ENCODE data around the gene RNU6-8. TPM values are rescaled to one million over a fixed set of nuclear protein-coding genes. Genes with fewer than 3 reads are reported as not detected.

The RNU6-8 gene
- total RNA-seq, 1 experiment from 2014 or later, result not detected

DNA sequence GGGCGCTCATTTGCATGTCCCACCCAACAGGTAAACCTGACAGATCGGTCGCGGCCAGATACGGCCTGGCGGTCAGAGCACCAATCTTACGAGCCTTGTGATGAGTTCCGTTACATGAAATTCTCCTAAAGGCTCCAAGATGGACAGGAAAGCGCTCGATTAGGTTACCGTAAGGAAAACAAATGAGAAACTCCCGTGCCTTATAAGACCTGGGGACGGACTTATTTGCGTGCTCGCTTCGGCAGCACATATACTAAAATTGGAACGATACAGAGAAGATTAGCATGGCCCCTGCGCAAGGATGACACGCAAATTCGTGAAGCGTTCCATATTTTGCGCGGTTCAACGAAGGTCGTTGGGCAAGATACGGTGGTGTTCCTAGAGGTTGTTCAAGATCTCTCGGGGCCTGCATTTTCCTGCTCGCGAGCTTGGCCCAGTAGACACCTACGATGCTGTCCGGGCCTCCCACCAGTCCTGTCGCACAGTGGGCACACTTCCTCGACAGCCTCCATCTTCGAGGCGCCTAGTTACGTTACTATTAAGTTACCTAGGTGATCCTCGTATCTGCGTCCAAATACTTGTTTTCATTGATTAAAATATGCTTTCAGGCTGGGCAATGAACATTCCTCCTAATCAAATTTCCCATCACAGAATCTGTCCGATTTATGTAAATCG lies 1.1 kb downstream of the RNU6-8 start, which contains the start of gene RNU6-7:
Gene RNU6-7, plus strand, starts transcription at position 230 of the 675 bp plus-strand sequence.
- intact Hi-C loops (cut with micrococcal nuclease), result loop anchor here (2.0 kb wide), 3 partner anchors 51 to 271 kb away; no protein-coding TSS in a partner anchor
- Histone ChIP-seq H3K27me3 (ENCODE audit: low read length) (no peaks in the 10 kb centered on the region), H3K9me3 (ENCODE audit: low read length) (no peaks in the 10 kb centered on the region), H3K4me3 (ENCODE audit: low read length) (peak within 1 kb of the TSS; percentile 87), H3K27ac (ENCODE audit: low read length) (peak within 1 kb of the TSS; percentile 31), H3F3A (ENCODE audit: low read length, unreplicated experiment) (no peaks in the 10 kb centered on the region), H3K79me2 (ENCODE audit: low read length) (no peaks in the 10 kb centered on the region), H4K20me1 (ENCODE audit: low read length) (no peaks in the 10 kb centered on the region), H3K9ac (ENCODE audit: low read length) (peak within 1 kb of the TSS; percentile 79), H3K4me2 (ENCODE audit: low read length) (peak within 1 kb of the TSS; percentile 84), H3K9me2 (replicated peaks; ENCODE audit: low read length) (no peaks in the 10 kb centered on the region), H3K4me1 (ENCODE audit: insufficient read depth, low read length) (peaks cover 21% of the 10 kb centered on the region; the same call in 1 of the 2 replicates), H3K36me3 (ENCODE audit: low read depth, low read length) (no peaks in the 10 kb centered on the region), H2AFZ (ENCODE audit: low read length) (peak within 1 kb of the TSS; percentile 98)
- ChIA-PET POLR2A (ENCODE audit: unreplicated experiment) (no interaction called here), CTCF (interaction anchor here (0.9 kb wide), 1 partner anchor 43 kb away, joined by 3 read pairs; no protein-coding TSS in a partner anchor)
- ATAC-seq (peak; percentile 2), DNase-seq (no peak)
- TSS peak; percentile 24 for BruUV-seq (replicated peaks)
- TF ChIP-seq, protein P1, sequence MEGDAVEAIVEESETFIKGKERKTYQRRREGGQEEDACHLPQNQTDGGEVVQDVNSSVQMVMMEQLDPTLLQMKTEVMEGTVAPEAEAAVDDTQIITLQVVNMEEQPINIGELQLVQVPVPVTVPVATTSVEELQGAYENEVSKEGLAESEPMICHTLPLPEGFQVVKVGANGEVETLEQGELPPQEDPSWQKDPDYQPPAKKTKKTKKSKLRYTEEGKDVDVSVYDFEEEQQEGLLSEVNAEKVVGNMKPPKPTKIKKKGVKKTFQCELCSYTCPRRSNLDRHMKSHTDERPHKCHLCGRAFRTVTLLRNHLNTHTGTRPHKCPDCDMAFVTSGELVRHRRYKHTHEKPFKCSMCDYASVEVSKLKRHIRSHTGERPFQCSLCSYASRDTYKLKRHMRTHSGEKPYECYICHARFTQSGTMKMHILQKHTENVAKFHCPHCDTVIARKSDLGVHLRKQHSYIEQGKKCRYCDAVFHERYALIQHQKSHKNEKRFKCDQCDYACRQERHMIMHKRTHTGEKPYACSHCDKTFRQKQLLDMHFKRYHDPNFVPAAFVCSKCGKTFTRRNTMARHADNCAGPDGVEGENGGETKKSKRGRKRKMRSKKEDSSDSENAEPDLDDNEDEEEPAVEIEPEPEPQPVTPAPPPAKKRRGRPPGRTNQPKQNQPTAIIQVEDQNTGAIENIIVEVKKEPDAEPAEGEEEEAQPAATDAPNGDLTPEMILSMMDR (conservative IDR thresholded peaks at IDR 0.05; ENCODE audit: low read depth, low read length), result no peak
- TF ChIP-seq EZH2phosphoT487 (IDR thresholded peaks at IDR 0.05; ENCODE audit: borderline replicate concordance, low read length), result no peak

DNA sequence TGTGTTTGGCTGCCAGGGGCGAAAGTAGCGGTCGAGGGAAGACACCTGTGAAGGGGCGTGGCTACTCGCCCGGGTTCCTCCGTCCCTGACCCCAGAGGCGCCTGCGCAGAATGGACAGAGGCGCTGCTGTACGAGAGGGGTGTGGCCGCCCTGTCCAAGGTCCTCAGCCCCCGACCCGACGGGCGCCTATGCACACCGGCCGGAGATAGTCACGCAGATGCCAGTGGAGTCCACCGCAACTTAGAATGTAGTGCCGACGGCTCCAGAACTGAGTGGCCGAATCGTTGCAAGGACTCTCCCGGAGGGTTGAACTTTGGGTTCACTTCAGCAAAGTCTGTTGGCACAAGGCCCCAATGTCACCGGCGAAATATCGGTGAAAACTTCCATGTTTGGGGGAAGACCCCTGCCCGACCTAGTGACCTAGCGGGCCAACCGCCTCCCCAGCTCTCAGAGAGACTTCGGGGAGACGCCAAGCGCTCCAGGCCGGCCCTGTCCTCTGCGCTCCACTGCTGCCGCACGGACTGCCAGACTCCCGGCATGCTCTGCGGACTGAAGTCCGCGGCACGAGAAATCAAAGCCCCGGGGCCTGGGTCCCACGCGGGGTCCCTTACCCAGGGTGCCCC lies 1.8 kb downstream of the RNU6-8 start:
- CTCF ChIA-PET, result interaction anchor here (0.9 kb wide), 1 partner anchor 43 kb away, joined by 3 read pairs; no protein-coding TSS in a partner anchor

More for the DNA sequence above, 1.8 kb downstream of the RNU6-8 start:
- H2AFZ ChIP-seq (ENCODE audit: low read length), result peak overlapping the region; percentile 98
- H3K27ac ChIP-seq (ENCODE audit: low read length), result peak overlapping the region; percentile 31
- peaks cover 21% of the 10 kb centered on the region; the same call in 1 of the 2 replicates for H3K4me1 ChIP-seq (ENCODE audit: insufficient read depth, low read length)
- POLR2A ChIA-PET (ENCODE audit: unreplicated experiment), result no interaction called here
- peak; percentile 95 for DNase-seq
- peak; percentile 75 for ATAC-seq
- H3K9me2 ChIP-seq (replicated peaks; ENCODE audit: low read length), result no peaks in the 10 kb centered on the region
- peak overlapping the region; percentile 71 for H3K9ac ChIP-seq (ENCODE audit: low read length)
- intact Hi-C loops (cut with micrococcal nuclease), result no loop called here
- no peaks in the 10 kb centered on the region for H3K9me3 ChIP-seq (ENCODE audit: low read length)
- no peaks in the 10 kb centered on the region for H3F3A ChIP-seq (ENCODE audit: low read length, unreplicated experiment)
- BruUV-seq (replicated peaks), result no TSS peak
- H4K20me1 ChIP-seq (ENCODE audit: low read length), result no peaks in the 10 kb centered on the region
- H3K36me3 ChIP-seq (ENCODE audit: low read depth, low read length), result no peaks in the 10 kb centered on the region
- H3K4me3 ChIP-seq (ENCODE audit: low read length), result peak overlapping the region; percentile 87
- peak overlapping the region; percentile 84 for H3K4me2 ChIP-seq (ENCODE audit: low read length)
- H3K79me2 ChIP-seq (ENCODE audit: low read length), result no peaks in the 10 kb centered on the region
- no peak for TF ChIP-seq EZH2phosphoT487 (IDR thresholded peaks at IDR 0.05; ENCODE audit: borderline replicate concordance, low read length)
- TF ChIP-seq EZH2 (IDR thresholded peaks at IDR 0.05; ENCODE audit: low read length, unreplicated experiment), result no peak
- TF ChIP-seq, protein P1 (conservative IDR thresholded peaks at IDR 0.05; ENCODE audit: low read depth, low read length), result no peak
- H3K27me3 ChIP-seq (ENCODE audit: low read length), result no peaks in the 10 kb centered on the region

All from PC-3 (cell line).